K562 (cell line): Measurements from ENCODE around the gene SCYL1. TPM values are rescaled to one million over a fixed set of nuclear protein-coding genes. Genes with fewer than 3 reads are reported as not detected.
A peak's percentile ranks its signal among the peaks of the same experiment; 100 is the strongest.

Source experiments
- AFF1 ChIP-seq, 2 experiments: fragments of 450-650 bp; IDR thresholded peaks; 2 replicates each; pipeline ENCODE4 v1.6.1; 2018; ENCODE audit warnings: mild to moderate bottlenecking in 2 of 2, low read depth in 1 of 2; ENCODE audit not compliant: partially characterized antibody in 2 of 2
- ARID3A ChIP-seq: IDR thresholded peaks from 2 replicates; pipeline ENCODE4 v1.6.1; 2012; ENCODE audit warnings: low read depth, low read length, improper control_type of control experiment, borderline replicate concordance
- ATF7 ChIP-seq: fragments of 450-650 bp; IDR thresholded peaks from 2 replicates; pipeline ENCODE4 v1.7.1; 2014; ENCODE audit warnings: mild to moderate bottlenecking, moderate library complexity
- CBX1 ChIP-seq: sonication (generic); IDR thresholded peaks from 2 replicates; pipeline ENCODE4 v1.6.1; 2016; ENCODE audit warnings: antibody characterized with exemption, low read depth, mild to moderate bottlenecking
- CEBPB ChIP-seq: fragments of 450-650 bp; IDR thresholded peaks from 2 replicates; pipeline ENCODE4 v1.6.1; 2016; ENCODE audit warnings: missing genetic modification characterization, missing compliant biosample characterization
- CREB3 ChIP-seq: fragments of 450-650 bp; conservative IDR thresholded peaks from 2 replicates; pipeline ENCODE4 v1.6.1; 2016; ENCODE audit warnings: missing genetic modification characterization, low read depth, mild to moderate bottlenecking, missing compliant biosample characterization, moderate library complexity
- MCM3 ChIP-seq: fragments of 450-650 bp; IDR thresholded peaks from 2 replicates; pipeline ENCODE4 v1.6.1; 2016
- NCOA1 ChIP-seq: fragments of 450-650 bp; IDR thresholded peaks from 2 replicates; pipeline ENCODE4 v1.6.1; 2016; ENCODE audit warnings: low read depth
- PRPF4 ChIP-seq: fragments of 200-400 bp; formaldehyde crosslinking; IDR thresholded peaks from one replicate; pipeline ENCODE4 v1.6.1; 2017; ENCODE audit warnings: low read length, low read depth, mild to moderate bottlenecking; ENCODE audit not compliant: insufficient read depth, poor library complexity, severe bottlenecking
- VEZF1 ChIP-seq: fragments of 200-800 bp; sonication (Bioruptor generic); IDR thresholded peaks from 2 replicates; pipeline ENCODE4 v1.6.1; 2017; ENCODE audit warnings: missing genetic modification characterization, missing compliant biosample characterization
- ZNF133 ChIP-seq: fragments of 250-450 bp; sonication (Bioruptor Pico); IDR thresholded peaks from 2 replicates; pipeline ENCODE4 v1.4.0; 2020; ENCODE audit warnings: mild to moderate bottlenecking
- ZNF146 ChIP-seq: IDR thresholded peaks from one replicate; pipeline ENCODE4 v1.6.1; 2018; ENCODE audit warnings: missing compliant biosample characterization; ENCODE audit not compliant: unreplicated experiment
- ZNF253 ChIP-seq: fragments of 250-450 bp; sonication (Bioruptor Pico); conservative IDR thresholded peaks from 2 replicates; pipeline ENCODE4 v1.6.1; 2021; ENCODE audit warnings: mild to moderate bottlenecking
- ZNF263 ChIP-seq: sonication (generic); formaldehyde crosslinking; IDR thresholded peaks from 2 replicates; pipeline ENCODE4 v1.8.0; 2022; ENCODE audit warnings: mild to moderate bottlenecking, missing genetic modification reagents, borderline replicate concordance
- ZNF354B ChIP-seq: fragments of 250-450 bp; sonication (Bioruptor Pico); IDR thresholded peaks from 2 replicates; pipeline ENCODE4 v1.4.0; 2020
- polyA plus RNA-seq, 8 experiments: library from polyadenylated mRNA; depleted of rRNA in 4 of 8; stranded (reverse) in 5 of 8; unstranded in 3 of 8; fragments of >200 nt; fragmentation: Nextera tagmentation in 2 of 8; fragmentation: Illumina TruSeq in 1 of 8; extraction: Ambion mirVana in 2 of 8; extraction: Trizol in 1 of 8; gene quantifications; 2 replicates each; pipeline versions ENCODE4 v1.2.1 to v1.2.3, GENCODE V29; 2011 to 2014; ENCODE audit warnings: inconsistent platforms in 1 of 8, missing spikeins in 1 of 8
- total RNA-seq, 7 experiments: library from RNA; depleted of rRNA in 6 of 7; stranded (reverse); fragments of >200 nt in 6 of 7; fragmentation: Illumina TruSeq in 2 of 7; extraction: Trizol in 2 of 7; gene quantifications; 2 replicates each; pipeline versions ENCODE4 v1.2.1 to v1.2.3, GENCODE V29; 2011 to 2021; ENCODE audit warnings: low replicate concordance in 1 of 7

The SCYL1 gene
- total and polyA plus RNA-seq, 9 of the 15 experiments (the other 6 are each of a cell fraction or from before 2014, with no cell fraction given): 1.9 to 145 (median 57.6) TPM

GRCh38 chr11:65498727-65498976, 26.2 kb upstream of the SCYL1 start (continued):
- TF ChIP-seq ATF7: peak; percentile 44; the same call in 1 of the 2 replicates
- no peak for TF ChIP-seq AFF1 (IDR thresholded peaks at IDR 0.05; ENCODE audit: low read depth in 1 of 2, partially characterized antibody in 2 of 2)
- TF ChIP-seq MCM3: no peak
- no peak for TF ChIP-seq ZNF133 (CRISPR knock-in tag)
- no peak for TF ChIP-seq ZNF253 (CRISPR knock-in tag)
- no peak for TF ChIP-seq ZNF146 (CRISPR knock-in tag)
- no peak for TF ChIP-seq ZNF354B (CRISPR knock-in tag)
- TF ChIP-seq ZNF263 (CRISPR knock-in tag): no peak
- no peak for TF ChIP-seq NCOA1
- TF ChIP-seq PRPF4: no peak
- TF ChIP-seq CBX1: no peak
- no peak for TF ChIP-seq ARID3A
- no peak for TF ChIP-seq VEZF1 (CRISPR knock-in tag)
- TF ChIP-seq CREB3 (tag): no peak
- peak; percentile 4 for TF ChIP-seq CEBPB (tag)
